ENCODE results near the gene CERK. TPM values are rescaled to one million over a fixed set of nuclear protein-coding genes. Genes with fewer than 3 reads are reported as not detected.

Gene CERK
- total and polyA plus RNA-seq, 2 of the 13 experiments (the other 11 are each of a cell fraction or from before 2014, with no cell fraction given) = 40.3 to 41.9 TPM

- peak; percentile 65 for TF ChIP-seq JUN (CRISPR knock-in tag; IDR thresholded peaks at IDR 0.05)
- TF ChIP-seq DR1 (CRISPR knock-in tag; IDR thresholded peaks at IDR 0.05) = no peak
- TF ChIP-seq ZNF615 (CRISPR knock-in tag; IDR thresholded peaks at IDR 0.05; ENCODE audit: borderline replicate concordance) = no peak
- TF ChIP-seq ZNF607 (CRISPR knock-in tag; IDR thresholded peaks at IDR 0.05; ENCODE audit: borderline replicate concordance) = no peak
- no peak for TF ChIP-seq ZNF746 (CRISPR knock-in tag; IDR thresholded peaks at IDR 0.05)
- TF ChIP-seq ZNF562 (CRISPR knock-in tag; IDR thresholded peaks at IDR 0.05; ENCODE audit: borderline replicate concordance) = no peak
- TF ChIP-seq ETV5 (CRISPR knock-in tag; IDR thresholded peaks at IDR 0.05; ENCODE audit: borderline replicate concordance) = peak; percentile 74; the same call in 1 of the 2 replicates
- TF ChIP-seq TGIF2 (CRISPR knock-in tag; IDR thresholded peaks at IDR 0.05) = no peak
- no peak for TF ChIP-seq ZNF616 (CRISPR knock-in tag; IDR thresholded peaks at IDR 0.05; ENCODE audit: low read depth)
- peak; percentile 87; the same call in 1 of the 2 replicates for TF ChIP-seq ZNF451 (CRISPR knock-in tag; IDR thresholded peaks at IDR 0.05)
- no peak for TF ChIP-seq ZEB1 (IDR thresholded peaks at IDR 0.05; ENCODE audit: insufficient replicate concordance, low read depth)
- TF ChIP-seq, protein P1, sequence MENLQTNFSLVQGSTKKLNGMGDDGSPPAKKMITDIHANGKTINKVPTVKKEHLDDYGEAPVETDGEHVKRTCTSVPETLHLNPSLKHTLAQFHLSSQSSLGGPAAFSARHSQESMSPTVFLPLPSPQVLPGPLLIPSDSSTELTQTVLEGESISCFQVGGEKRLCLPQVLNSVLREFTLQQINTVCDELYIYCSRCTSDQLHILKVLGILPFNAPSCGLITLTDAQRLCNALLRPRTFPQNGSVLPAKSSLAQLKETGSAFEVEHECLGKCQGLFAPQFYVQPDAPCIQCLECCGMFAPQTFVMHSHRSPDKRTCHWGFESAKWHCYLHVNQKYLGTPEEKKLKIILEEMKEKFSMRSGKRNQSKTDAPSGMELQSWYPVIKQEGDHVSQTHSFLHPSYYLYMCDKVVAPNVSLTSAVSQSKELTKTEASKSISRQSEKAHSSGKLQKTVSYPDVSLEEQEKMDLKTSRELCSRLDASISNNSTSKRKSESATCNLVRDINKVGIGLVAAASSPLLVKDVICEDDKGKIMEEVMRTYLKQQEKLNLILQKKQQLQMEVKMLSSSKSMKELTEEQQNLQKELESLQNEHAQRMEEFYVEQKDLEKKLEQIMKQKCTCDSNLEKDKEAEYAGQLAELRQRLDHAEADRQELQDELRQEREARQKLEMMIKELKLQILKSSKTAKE (CRISPR knock-in tag; IDR thresholded peaks at IDR 0.05; ENCODE audit: borderline replicate concordance) = peak; percentile 87
- TF ChIP-seq ISX (CRISPR knock-in tag; conservative IDR thresholded peaks at IDR 0.05) = no peak
- TF ChIP-seq SRSF4 (IDR thresholded peaks at IDR 0.05; ENCODE audit: low read depth, low read length, poor library complexity, severe bottlenecking) = no peak
- TF ChIP-seq ZNF34 (CRISPR knock-in tag; IDR thresholded peaks at IDR 0.05; ENCODE audit: borderline replicate concordance) = no peak
- no peak for TF ChIP-seq ZNF329 (CRISPR knock-in tag; IDR thresholded peaks at IDR 0.05; ENCODE audit: low read depth)
- no peak for TF ChIP-seq ATAD3A (CRISPR knock-in tag; IDR thresholded peaks at IDR 0.05)
- TF ChIP-seq CHCHD3 (CRISPR knock-in tag; IDR thresholded peaks at IDR 0.05) = no peak
- TF ChIP-seq, protein P2, sequence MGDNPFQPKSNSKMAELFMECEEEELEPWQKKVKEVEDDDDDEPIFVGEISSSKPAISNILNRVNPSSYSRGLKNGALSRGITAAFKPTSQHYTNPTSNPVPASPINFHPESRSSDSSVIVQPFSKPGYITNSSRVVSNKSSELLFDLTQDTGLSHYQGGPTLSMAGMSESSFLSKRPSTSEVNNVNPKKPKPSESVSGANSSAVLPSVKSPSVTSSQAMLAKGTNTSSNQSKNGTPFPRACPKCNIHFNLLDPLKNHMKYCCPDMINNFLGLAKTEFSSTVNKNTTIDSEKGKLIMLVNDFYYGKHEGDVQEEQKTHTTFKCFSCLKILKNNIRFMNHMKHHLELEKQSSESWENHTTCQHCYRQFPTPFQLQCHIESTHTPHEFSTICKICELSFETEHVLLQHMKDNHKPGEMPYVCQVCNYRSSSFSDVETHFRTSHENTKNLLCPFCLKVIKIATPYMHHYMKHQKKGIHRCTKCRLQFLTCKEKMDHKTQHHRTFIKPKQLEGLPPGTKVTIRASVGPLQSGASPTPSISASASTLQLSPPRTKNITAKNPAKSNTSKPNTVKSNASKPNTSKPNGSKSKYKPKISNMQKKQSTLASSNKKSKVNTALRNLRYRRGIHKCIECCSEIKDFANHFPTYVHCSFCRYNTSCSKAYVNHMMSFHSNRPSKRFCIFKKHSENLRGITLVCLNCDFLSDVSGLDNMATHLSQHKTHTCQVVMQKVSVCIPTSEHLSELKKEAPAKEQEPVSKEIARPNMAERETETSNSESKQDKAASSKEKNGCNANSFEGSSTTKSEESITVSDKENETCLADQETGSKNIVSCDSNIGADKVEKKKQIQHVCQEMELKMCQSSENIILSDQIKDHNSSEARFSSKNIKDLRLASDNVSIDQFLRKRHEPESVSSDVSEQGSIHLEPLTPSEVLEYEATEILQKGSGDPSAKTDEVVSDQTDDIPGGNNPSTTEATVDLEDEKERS (CRISPR knock-in tag; IDR thresholded peaks at IDR 0.05) = peak; percentile 78; the same call in 1 of the 2 replicates
- TF ChIP-seq ZNF225 (CRISPR knock-in tag; IDR thresholded peaks at IDR 0.05) = peak; percentile 46; the same call in 1 of the 2 replicates
- no peak for TF ChIP-seq ZNF782 (CRISPR knock-in tag; IDR thresholded peaks at IDR 0.05; ENCODE audit: borderline replicate concordance)
- TF ChIP-seq MXD4 (CRISPR knock-in tag; IDR thresholded peaks at IDR 0.05) = no peak; the same call in 1 of the 2 replicates
- TF ChIP-seq, protein P3, sequence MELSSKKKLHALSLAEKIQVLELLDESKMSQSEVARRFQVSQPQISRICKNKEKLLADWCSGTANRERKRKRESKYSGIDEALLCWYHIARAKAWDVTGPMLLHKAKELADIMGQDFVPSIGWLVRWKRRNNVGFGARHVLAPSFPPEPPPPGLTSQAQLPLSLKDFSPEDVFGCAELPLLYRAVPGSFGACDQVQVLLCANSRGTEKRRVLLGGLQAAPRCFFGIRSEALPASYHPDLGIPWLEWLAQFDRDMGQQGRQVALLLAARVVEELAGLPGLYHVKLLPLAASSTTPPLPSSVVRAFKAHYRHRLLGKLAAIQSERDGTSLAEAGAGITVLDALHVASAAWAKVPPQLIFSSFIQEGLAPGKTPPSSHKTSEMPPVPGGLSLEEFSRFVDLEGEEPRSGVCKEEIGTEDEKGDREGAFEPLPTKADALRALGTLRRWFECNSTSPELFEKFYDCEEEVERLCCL (CRISPR knock-in tag; IDR thresholded peaks at IDR 0.05; ENCODE audit: borderline replicate concordance) = no peak
- TF ChIP-seq MTF2 (CRISPR knock-in tag; IDR thresholded peaks at IDR 0.05; ENCODE audit: borderline replicate concordance) = no peak
These were observed 85.8 kb downstream of the CERK start (continued) for GRCh38 chr22:46652081-46652846.

Measured in HepG2 (cell line).